HG03060 (cell line): Measurements from ENCODE around the gene RAB17.

Source experiments
- ATAC-seq: cut with Tn5 transposase; IDR thresholded peaks from one replicate; pipeline ENCODE4 v1.9.1; 2021; ENCODE audit warnings: low read depth, moderate number of reproducible peaks; ENCODE audit not compliant: unreplicated experiment

The RAB17 gene

DNA sequence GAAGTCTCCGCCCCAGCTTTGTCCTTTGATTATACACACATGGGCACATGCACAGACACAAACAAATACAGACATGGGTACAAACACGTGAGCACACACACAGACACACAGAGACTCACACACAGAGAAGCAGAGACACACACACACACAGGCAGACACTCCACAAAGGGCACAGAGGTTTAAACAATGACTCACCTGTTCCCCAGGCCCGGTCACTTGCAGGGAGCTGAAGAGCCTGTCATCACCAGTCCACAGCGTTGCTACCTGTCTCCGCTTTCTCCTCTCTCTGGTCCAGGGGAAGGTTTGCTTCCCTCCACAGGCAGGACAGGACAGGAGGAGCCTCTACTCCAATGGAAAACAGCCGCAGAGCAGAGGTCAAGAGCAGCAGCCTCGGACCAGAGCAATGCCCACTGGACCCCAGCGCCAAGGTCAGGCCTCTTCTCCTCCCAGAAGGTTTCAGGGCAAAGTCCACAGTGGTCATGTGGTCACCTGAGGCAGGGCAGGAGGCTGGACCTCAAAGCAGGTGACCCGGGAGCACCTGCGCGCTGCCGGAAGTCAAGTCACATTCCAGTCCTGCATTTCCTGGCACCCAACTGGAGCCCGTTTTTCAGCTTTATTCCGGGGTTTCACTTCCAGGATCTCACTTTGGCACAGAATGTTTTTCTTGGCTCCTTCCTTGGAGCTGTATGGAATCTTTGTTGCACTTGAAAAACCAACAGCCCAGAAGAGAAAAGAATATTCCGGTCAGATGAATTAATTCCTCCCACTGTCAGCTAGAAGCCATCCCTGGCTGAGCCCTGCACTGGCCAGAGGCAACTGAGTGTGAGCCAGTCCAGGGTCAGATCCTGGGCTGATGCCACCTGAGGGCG, at the start of gene RAB17:
TSS of gene RAB17 (minus strand) at position 463 of the 869 bp plus-strand sequence. CDS start 4,580 bp downstream, outside the sequence.
- ATAC-seq, result no peak

DNA sequence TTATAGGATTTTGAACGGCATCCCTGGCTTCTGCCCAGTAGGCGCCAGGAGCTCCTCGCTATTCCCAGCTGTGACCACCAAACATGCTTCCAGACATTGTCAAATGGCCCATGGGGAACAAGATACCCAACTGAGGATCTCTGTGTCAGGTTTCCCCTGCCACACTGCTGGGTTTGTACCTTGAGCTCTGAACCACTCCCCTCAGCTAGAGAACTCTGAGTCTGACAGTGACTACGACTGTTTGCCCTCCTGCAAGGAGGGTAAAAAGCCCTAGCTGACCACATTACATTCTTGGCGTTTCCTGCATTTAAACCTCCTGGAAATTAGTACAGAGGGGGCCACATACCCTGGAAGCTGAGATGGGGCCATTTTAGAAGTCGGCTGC, 49.3 kb upstream of the RAB17 start:
- no peak for ATAC-seq

GRCh38 chr2:237639052-237639835, 48.7 kb upstream of the RAB17 start:
- ATAC-seq, result no peak

DNA sequence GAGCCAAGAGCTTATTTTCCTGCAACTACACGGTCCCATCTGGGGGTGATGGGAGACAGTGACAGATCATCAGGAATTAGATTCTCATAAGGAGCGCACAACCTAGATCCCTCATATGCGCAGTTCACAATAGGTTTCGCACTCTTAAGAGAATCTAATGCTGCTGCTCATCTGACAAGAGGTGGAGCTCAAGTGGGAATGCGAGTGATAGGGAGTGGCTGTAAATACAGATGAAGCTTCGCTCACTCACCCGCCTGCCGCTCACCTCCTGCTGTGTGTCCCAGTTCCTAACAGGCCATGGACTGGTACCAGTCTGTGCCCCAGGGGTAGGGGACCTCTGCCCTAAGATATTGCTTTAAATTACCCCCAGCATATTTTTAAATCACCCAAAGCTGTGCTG, 47.6 kb upstream of the RAB17 start:
- no peak for ATAC-seq

GRCh38 chr2:237637429-237638135, 47.0 kb upstream of the RAB17 start:
- ATAC-seq, result no peak

DNA sequence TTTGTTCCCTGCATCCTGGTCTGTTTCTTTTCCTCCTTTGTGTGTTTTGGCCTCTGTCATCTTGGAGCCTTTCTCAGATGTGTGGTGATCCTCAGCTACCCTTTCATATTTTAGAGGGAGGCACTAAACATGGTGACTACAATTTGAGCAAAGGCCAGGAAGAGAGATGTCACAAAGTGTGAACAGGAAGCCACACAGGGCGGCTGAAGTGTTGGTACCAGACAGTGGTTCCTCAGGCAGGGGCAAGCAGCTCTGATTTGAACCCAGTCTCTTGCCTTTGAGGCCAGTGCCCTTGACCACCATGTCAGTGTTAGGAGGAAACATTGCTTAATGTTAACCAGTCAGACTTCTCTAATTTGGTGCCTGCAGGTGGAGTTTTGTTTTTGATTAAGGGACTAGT, 46.0 kb upstream of the RAB17 start:
- no peak for ATAC-seq

GRCh38 chr2:237633061-237633561, 42.6 kb upstream of the RAB17 start:
- no peak for ATAC-seq

DNA sequence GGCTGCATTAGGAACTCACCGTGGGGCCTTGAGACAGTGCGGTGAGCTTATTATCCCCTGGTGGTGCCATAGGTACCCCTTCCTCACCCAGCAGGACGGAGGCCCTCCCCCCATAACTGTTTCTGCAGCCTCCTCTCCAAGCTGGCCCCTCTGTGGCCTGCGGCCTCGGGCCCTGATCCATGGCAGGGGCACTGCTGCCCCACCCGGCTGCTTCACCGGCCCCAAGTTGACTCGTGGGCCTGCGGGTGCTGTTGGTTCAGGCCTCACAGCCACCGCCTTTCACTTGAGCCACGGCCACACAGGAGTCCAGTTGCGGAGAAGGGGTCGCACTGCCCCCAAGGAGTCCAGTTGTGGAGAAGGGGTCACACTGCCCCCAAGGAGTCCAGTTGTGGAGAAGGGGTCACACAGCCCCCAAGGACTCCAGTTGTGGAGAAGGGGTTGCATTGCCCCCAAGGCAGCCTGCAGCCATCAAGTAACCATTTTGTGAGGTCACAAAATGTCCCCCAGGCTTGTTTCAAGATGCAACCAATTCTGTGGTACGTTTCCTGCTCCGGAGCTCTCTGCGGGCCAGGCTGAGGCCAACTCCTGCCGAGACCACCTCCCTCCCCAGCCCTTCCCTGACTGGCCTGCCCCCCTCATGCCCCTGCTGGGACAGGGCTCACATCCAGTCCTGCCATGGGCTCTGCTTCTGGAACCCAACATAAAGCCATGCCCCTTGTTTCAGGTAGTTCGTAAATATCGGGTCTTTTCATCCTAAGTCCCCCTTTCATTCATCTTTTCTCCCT, 41.5 kb upstream of the RAB17 start:
- ATAC-seq, result no peak

- no peak for ATAC-seq
Measured at GRCh38 chr2:237631007-237631785, 40.7 kb upstream of the RAB17 start.

DNA sequence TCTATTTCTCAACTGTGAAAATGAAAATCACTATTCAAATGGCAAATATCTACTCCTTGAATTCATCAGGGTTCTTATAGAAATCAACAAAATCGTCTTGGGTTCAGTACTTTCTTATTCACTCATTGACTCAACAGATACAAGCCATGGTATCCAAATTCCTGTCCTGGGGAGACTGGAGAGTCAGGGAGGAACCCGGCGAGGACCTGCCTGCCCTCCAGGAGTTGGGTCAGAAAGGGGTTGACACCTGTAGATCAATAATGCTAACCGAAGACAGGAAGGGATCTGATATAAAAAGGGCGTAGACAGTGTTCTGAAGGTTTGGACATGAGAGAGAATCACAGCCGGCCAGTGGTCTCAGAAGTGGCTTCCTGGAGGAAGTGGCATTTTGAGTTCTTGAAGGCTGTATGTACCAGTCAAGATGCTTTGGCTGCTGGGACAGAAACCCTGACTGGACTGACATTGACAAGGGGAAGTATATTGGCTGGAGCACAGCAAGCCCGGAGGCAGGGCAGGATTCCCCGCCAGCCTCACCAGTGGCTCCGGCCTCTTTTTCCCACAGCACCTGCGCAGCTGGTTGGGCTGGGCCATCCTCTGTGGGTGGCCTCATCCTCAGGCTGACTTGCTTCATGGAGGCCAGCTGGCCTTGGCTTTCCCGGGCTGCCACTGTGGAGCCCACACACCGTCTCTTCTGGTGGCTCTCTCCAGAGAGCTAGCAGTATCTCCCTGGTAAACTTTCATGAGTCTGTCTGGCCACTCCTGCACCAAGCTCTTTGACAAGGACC, 39.9 kb upstream of the RAB17 start:
- no peak for ATAC-seq

GRCh38 chr2:237629739-237630138, 39.2 kb upstream of the RAB17 start:
- ATAC-seq, result no peak

GRCh38 chr2:237629188-237629534, 38.6 kb upstream of the RAB17 start:
- ATAC-seq, result no peak

- ATAC-seq, result no peak
Measured at GRCh38 chr2:237628247-237629187, 38.0 kb upstream of the RAB17 start.

DNA sequence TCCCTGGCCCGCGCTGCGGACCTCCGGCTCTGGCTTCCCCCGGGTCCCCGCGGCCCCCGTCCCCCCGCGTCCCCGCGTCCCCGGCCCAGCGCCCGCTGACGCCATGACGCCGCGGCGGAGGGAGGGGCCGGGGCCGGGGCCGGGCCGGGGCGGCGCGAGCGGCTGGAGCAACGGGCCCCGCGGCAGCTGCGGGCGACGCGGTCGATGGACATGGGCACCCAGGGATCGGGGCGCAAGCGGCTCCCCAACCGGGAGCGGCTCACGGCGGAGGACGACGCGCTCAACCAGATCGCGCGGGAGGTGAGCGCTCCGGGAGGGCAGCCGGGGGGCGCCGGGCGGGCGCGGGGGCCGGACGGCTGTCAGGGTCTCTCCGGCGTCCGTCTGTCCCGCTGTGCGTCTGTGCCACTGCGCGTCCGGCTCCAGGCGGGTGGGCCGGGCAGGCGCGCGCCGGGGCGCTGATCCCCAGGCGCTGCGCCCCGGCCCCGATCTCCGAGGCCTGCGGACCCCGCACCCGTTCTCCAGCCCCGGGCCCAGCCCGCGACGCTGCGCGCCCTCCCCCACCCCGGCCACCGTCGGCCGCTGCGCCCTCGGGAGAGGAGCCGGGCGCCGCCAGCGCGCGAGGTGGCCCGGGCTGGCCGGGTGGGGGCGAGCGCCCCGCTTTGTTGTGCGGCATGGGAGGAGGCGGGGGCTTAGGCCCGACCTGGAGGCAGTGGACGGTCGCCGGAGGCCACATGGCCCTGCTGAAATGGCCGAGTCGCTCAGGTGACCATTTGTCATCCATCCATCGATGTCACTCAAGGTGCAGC, 37.1 kb upstream of the RAB17 start, which contains the start of gene LRRFIP1:
TSS of gene LRRFIP1 (plus strand) at position 147 of the 806 bp plus-strand sequence. CDS start at position 205, 58 bp downstream.
- no peak for ATAC-seq

- ATAC-seq, result no peak
Measured at GRCh38 chr2:237626813-237627440, 36.4 kb upstream of the RAB17 start.

- ATAC-seq, result no peak
Measured at GRCh38 chr2:237625777-237626176, 35.2 kb upstream of the RAB17 start.
